ENCODE measurements around the gene ADGRB2.

ADGRB2 gene

DNA sequence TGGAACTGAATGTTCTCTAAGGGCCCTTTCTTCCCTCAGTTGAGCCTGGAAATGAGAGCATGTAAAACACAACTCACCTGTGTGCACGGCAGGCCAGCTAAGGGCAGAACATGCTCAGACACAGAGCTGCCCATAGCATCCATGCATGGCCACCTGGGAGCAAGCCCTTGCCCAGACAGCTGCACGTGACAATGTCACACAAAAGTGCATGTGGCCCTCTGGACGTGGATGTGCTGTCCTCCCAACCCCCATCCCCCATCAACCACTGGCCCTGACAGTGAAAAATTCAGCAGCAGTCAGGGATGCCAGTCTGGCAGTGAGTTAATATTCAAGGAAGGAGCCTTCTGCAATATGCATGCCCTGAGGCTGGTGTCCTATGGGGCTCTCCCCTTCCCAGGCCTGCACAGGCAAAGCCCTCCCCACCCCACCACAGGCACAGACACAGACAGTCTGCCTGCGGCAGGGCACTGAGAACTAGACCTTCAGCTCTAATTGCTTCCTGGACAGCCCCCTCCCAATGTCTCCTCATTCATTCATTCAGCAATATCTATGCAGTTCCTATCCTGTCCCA, 45.7 kb downstream of the ADGRB2 start:
- H3K27ac ChIP-seq (ENCODE audit: low read depth, low read length): no peak overlapping the region
- H3K4me2 ChIP-seq (ENCODE audit: low read depth, low read length, poor library complexity, severe bottlenecking): no peak overlapping the region
- no peaks in the 10 kb centered on the region for H3K9me2 ChIP-seq (replicated peaks; ENCODE audit: insufficient read depth, low read length)
- no peak overlapping the region for H3K9ac ChIP-seq (ENCODE audit: low read length)
- H3F3A ChIP-seq (ENCODE audit: insufficient read depth): no peaks in the 10 kb centered on the region
- H3K27me3 ChIP-seq (ENCODE audit: low read length): no peaks in the 10 kb centered on the region
- H4K20me1 ChIP-seq (ENCODE audit: low read depth, low read length): no peaks in the 10 kb centered on the region
- H3K79me2 ChIP-seq (ENCODE audit: insufficient read depth, low read length): no peaks in the 10 kb centered on the region
- TF ChIP-seq, protein P1, sequence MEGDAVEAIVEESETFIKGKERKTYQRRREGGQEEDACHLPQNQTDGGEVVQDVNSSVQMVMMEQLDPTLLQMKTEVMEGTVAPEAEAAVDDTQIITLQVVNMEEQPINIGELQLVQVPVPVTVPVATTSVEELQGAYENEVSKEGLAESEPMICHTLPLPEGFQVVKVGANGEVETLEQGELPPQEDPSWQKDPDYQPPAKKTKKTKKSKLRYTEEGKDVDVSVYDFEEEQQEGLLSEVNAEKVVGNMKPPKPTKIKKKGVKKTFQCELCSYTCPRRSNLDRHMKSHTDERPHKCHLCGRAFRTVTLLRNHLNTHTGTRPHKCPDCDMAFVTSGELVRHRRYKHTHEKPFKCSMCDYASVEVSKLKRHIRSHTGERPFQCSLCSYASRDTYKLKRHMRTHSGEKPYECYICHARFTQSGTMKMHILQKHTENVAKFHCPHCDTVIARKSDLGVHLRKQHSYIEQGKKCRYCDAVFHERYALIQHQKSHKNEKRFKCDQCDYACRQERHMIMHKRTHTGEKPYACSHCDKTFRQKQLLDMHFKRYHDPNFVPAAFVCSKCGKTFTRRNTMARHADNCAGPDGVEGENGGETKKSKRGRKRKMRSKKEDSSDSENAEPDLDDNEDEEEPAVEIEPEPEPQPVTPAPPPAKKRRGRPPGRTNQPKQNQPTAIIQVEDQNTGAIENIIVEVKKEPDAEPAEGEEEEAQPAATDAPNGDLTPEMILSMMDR (IDR thresholded peaks at IDR 0.05; ENCODE audit: insufficient read depth, low read length, poor library complexity, severe bottlenecking): no peak
- TF ChIP-seq EZH2phosphoT487 (conservative IDR thresholded peaks at IDR 0.05; ENCODE audit: low read length): no peak
- H2AFZ ChIP-seq (ENCODE audit: low read depth, low read length, severe bottlenecking): no peak overlapping the region
- H3K4me3 ChIP-seq (ENCODE audit: insufficient read depth, low read length, poor library complexity, severe bottlenecking): no peak overlapping the region
- no peaks in the 10 kb centered on the region for H3K36me3 ChIP-seq (ENCODE audit: low read length)
- H3K9me3 ChIP-seq (ENCODE audit: insufficient read depth, low read length): no peaks in the 10 kb centered on the region

DNA sequence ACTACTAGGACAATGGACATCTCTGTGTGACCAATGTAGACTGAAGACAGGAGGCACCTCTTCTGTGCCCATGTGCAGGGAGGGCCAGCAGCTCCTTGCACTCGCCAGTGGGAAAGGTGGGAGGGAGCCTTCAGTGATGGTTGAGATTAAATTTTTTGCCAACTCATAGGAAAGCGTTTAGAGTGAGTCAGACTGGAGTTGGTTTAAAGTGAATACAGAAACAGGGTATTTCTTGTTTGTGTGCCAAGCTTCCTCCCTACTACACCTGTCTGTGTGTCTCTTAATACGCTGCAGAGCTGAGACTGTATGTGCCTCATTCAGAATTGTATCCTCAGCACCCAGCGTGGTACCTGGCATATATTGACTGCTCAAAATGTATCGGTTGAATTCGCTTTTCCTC, 46.8 kb downstream of the ADGRB2 start:
- no peaks in the 10 kb centered on the region for H3K9me2 ChIP-seq (replicated peaks; ENCODE audit: insufficient read depth, low read length)
- H3K27me3 ChIP-seq (ENCODE audit: low read length): no peaks in the 10 kb centered on the region
- H3K36me3 ChIP-seq (ENCODE audit: low read length): no peaks in the 10 kb centered on the region
- H3K79me2 ChIP-seq (ENCODE audit: insufficient read depth, low read length): no peaks in the 10 kb centered on the region
- H2AFZ ChIP-seq (ENCODE audit: low read depth, low read length, severe bottlenecking): no peak overlapping the region
- no peak overlapping the region for H3K9ac ChIP-seq (ENCODE audit: low read length)
- H4K20me1 ChIP-seq (ENCODE audit: low read depth, low read length): no peaks in the 10 kb centered on the region
- TF ChIP-seq EZH2phosphoT487 (conservative IDR thresholded peaks at IDR 0.05; ENCODE audit: low read length): no peak
- H3F3A ChIP-seq (ENCODE audit: insufficient read depth): no peaks in the 10 kb centered on the region
- no peak overlapping the region for H3K4me3 ChIP-seq (ENCODE audit: insufficient read depth, low read length, poor library complexity, severe bottlenecking)
- H3K9me3 ChIP-seq (ENCODE audit: insufficient read depth, low read length): no peaks in the 10 kb centered on the region
- H3K4me2 ChIP-seq (ENCODE audit: low read depth, low read length, poor library complexity, severe bottlenecking): no peak overlapping the region
- no peak overlapping the region for H3K27ac ChIP-seq (ENCODE audit: low read depth, low read length)

DNA sequence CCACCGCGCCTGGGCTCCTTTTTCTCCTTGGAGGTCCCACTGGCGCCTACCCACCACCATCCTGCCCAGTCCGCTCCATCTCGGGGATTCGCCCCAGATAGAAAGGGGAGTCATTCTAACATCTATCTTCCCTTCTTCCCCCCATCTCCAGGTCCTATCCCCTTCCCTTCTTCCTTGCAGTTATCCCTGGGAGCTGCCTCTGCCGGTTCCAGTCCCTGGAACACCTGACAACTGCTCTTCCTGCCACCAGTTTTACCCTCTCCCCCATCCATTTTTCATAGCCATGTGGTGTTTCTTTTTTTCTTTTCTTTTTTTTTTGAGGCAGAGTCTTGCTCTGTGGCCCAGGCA, 48.3 kb downstream of the ADGRB2 start:
- no peaks in the 10 kb centered on the region for H3K9me3 ChIP-seq (ENCODE audit: insufficient read depth, low read length)
- H3K27me3 ChIP-seq (ENCODE audit: low read length): no peaks in the 10 kb centered on the region
- H3K9ac ChIP-seq (ENCODE audit: low read length): no peak overlapping the region
- H3F3A ChIP-seq (ENCODE audit: insufficient read depth): no peaks in the 10 kb centered on the region
- H3K9me2 ChIP-seq (replicated peaks; ENCODE audit: insufficient read depth, low read length): no peaks in the 10 kb centered on the region
- H3K79me2 ChIP-seq (ENCODE audit: insufficient read depth, low read length): no peaks in the 10 kb centered on the region
- H4K20me1 ChIP-seq (ENCODE audit: low read depth, low read length): no peaks in the 10 kb centered on the region
- no peak overlapping the region for H3K4me3 ChIP-seq (ENCODE audit: insufficient read depth, low read length, poor library complexity, severe bottlenecking)
- TF ChIP-seq, protein P1 (IDR thresholded peaks at IDR 0.05; ENCODE audit: insufficient read depth, low read length, poor library complexity, severe bottlenecking): no peak
- TF ChIP-seq EZH2phosphoT487 (conservative IDR thresholded peaks at IDR 0.05; ENCODE audit: low read length): no peak
- no peak overlapping the region for H3K27ac ChIP-seq (ENCODE audit: low read depth, low read length)
- H3K4me2 ChIP-seq (ENCODE audit: low read depth, low read length, poor library complexity, severe bottlenecking): no peak overlapping the region
- H3K36me3 ChIP-seq (ENCODE audit: low read length): no peaks in the 10 kb centered on the region
- H2AFZ ChIP-seq (ENCODE audit: low read depth, low read length, severe bottlenecking): no peak overlapping the region

DNA sequence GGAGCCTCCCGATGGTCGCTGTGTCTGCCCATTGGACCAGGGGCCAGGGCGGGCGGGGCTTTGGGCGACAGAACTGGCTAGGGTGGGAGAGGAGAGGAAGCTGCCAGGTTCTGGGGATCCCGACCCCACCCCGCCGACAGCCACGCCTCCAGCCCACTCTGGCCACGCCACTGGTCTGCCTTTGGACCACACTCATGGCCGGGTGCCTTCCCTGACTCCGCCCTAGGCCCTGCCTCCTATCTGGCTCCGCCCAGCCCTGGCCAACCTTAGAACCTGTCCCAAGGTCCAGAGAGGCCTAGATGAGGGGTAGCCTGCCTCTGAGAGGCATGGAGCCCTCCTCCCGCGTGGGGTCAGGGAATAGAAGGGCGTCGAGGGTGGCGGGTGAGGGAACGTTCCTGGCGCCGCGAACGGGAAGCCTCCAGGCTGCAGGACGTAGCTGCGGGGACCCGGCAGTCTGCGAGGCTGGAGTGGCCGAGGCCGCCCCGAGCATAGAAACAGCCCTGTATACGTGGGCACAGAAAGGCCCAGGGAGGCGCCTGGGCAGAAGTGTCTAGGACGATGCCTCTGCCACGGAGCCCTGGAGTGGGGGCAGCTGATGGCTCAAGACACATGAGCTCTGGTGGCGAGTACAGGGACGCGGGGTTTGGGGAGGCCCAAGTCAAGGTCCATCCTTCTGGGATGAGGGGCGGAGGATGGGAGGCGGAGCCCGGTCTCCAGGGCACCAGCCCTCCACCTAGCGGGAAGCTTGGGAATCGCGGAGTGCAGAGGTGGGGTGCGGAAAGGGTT, 48.9 kb downstream of the ADGRB2 start:
- H3K4me3 ChIP-seq (ENCODE audit: insufficient read depth, low read length, poor library complexity, severe bottlenecking): no peak overlapping the region
- no peaks in the 10 kb centered on the region for H3K79me2 ChIP-seq (ENCODE audit: insufficient read depth, low read length)
- no peaks in the 10 kb centered on the region for H3F3A ChIP-seq (ENCODE audit: insufficient read depth)
- H3K27ac ChIP-seq (ENCODE audit: low read depth, low read length): no peak overlapping the region
- no peak overlapping the region for H3K4me2 ChIP-seq (ENCODE audit: low read depth, low read length, poor library complexity, severe bottlenecking)
- H4K20me1 ChIP-seq (ENCODE audit: low read depth, low read length): no peaks in the 10 kb centered on the region
- no peak for TF ChIP-seq EZH2phosphoT487 (conservative IDR thresholded peaks at IDR 0.05; ENCODE audit: low read length)
- TF ChIP-seq, protein P1 (IDR thresholded peaks at IDR 0.05; ENCODE audit: insufficient read depth, low read length, poor library complexity, severe bottlenecking): no peak
- H2AFZ ChIP-seq (ENCODE audit: low read depth, low read length, severe bottlenecking): no peak overlapping the region
- H3K9me3 ChIP-seq (ENCODE audit: insufficient read depth, low read length): no peaks in the 10 kb centered on the region
- H3K27me3 ChIP-seq (ENCODE audit: low read length): no peaks in the 10 kb centered on the region
- H3K9ac ChIP-seq (ENCODE audit: low read length): no peak overlapping the region
- no peaks in the 10 kb centered on the region for H3K9me2 ChIP-seq (replicated peaks; ENCODE audit: insufficient read depth, low read length)
- H3K36me3 ChIP-seq (ENCODE audit: low read length): no peaks in the 10 kb centered on the region
